HEK293 (cell line): ENCODE results near the gene CLDN10.

Experiments
- CTCF ChIA-PET: fragments of 350-600 bp; formaldehyde crosslinking; extraction: SDS; loops from one replicate; lab custom pipeline; 2021; ENCODE audit warnings: antibody characterized with exemption; lab: Yijun Ruan, JAX
- POLR2A ChIA-PET: fragments of 300-600 bp; formaldehyde crosslinking; extraction: SDS; loops from one replicate; lab custom pipeline; 2020; ENCODE audit warnings: antibody characterized with exemption, inconsistent platforms; lab: Yijun Ruan, JAX
- H3K27ac ChIP-seq: fragments of 200-500 bp; sonication (Bioruptor generic); 2 replicates; pipeline ENCODE4 v1.5.1; 2014; ENCODE audit warnings: low read depth, low read length, control low read depth, inconsistent platforms; ENCODE audit errors: extremely low read depth
- H3K36me3 ChIP-seq, 2 experiments: fragments of 200-500 bp in 1 of 2; sonication (Bioruptor generic) in 1 of 2; 1 replicate in 1 of 2; 2 replicates in 1 of 2; pipeline ENCODE4 v1.5.1; 2014 to 2017; ENCODE audit warnings: inconsistent platforms in 2 of 2, low read length in 2 of 2; ENCODE audit not compliant: control insufficient read depth in 2 of 2, insufficient read depth in 1 of 2
- H3K4me1 ChIP-seq: fragments of 200-500 bp; sonication (Bioruptor generic); 2 replicates; pipeline ENCODE4 v1.5.1; 2014; ENCODE audit warnings: mild to moderate bottlenecking, low read length, inconsistent platforms; ENCODE audit not compliant: control insufficient read depth, insufficient read depth
- H3K4me3 ChIP-seq: 2 replicates; pipeline ENCODE4 v1.5.1; 2011; ENCODE audit warnings: low read depth, mild to moderate bottlenecking, control low read depth, low read length, moderate library complexity
- H3K9me3 ChIP-seq: fragments of 200-500 bp; sonication (Bioruptor generic); 2 replicates; pipeline ENCODE4 v1.5.1; 2014; ENCODE audit warnings: low read depth, low read length, inconsistent platforms; ENCODE audit not compliant: control insufficient read depth, insufficient read depth
- BCL11A ChIP-seq: fragments of 450-650 bp; formaldehyde crosslinking; IDR thresholded peaks from 2 replicates; pipeline ENCODE4 v1.5.1; 2016; ENCODE audit warnings: low read depth, missing biosample characterization, missing genetic modification characterization
- BCL6B ChIP-seq: fragments of 450-650 bp; formaldehyde crosslinking; IDR thresholded peaks from 2 replicates; pipeline ENCODE4 v1.5.1; 2017; ENCODE audit warnings: missing biosample characterization, missing genetic modification characterization
- ELK4 ChIP-seq: IDR thresholded peaks from 2 replicates; pipeline ENCODE4 v1.6.1; 2011; ENCODE audit warnings: mild to moderate bottlenecking, low read depth, low read length, borderline replicate concordance
- GFI1B ChIP-seq: fragments of 450-650 bp; formaldehyde crosslinking; IDR thresholded peaks from 2 replicates; pipeline ENCODE4 v1.5.1; 2016; ENCODE audit warnings: missing biosample characterization, missing genetic modification characterization
- GLIS2 ChIP-seq: fragments of 450-650 bp; formaldehyde crosslinking; IDR thresholded peaks from 2 replicates; pipeline ENCODE4 v1.5.1; 2016; ENCODE audit warnings: missing biosample characterization, missing genetic modification characterization
- PRDM1 ChIP-seq: fragments of 450-650 bp; formaldehyde crosslinking; IDR thresholded peaks from 2 replicates; pipeline ENCODE4; 2016; ENCODE audit warnings: missing biosample characterization, missing genetic modification characterization
- ZNF157 ChIP-seq: fragments of 450-650 bp; formaldehyde crosslinking; IDR thresholded peaks from 2 replicates; pipeline ENCODE4 v1.5.1; 2016; ENCODE audit warnings: missing biosample characterization, missing genetic modification characterization
- ZNF202 ChIP-seq: fragments of 450-650 bp; formaldehyde crosslinking; IDR thresholded peaks from 2 replicates; pipeline ENCODE4 v1.5.1; 2016; ENCODE audit warnings: missing biosample characterization, missing genetic modification characterization, borderline replicate concordance
- ZNF248 ChIP-seq: fragments of 450-650 bp; formaldehyde crosslinking; IDR thresholded peaks from 2 replicates; pipeline ENCODE4 v1.5.1; 2017; ENCODE audit warnings: missing biosample characterization, missing genetic modification characterization
- ZNF391 ChIP-seq: fragments of 450-650 bp; formaldehyde crosslinking; IDR thresholded peaks from 2 replicates; pipeline ENCODE4 v1.5.1; 2016; ENCODE audit warnings: low read depth, missing biosample characterization, missing genetic modification characterization, borderline replicate concordance
- ZNF423 ChIP-seq: fragments of 450-650 bp; formaldehyde crosslinking; IDR thresholded peaks from 2 replicates; pipeline ENCODE4 v1.5.1; 2016; ENCODE audit warnings: missing biosample characterization, missing genetic modification characterization
- ZNF555 ChIP-seq: fragments of 450-650 bp; formaldehyde crosslinking; conservative IDR thresholded peaks from 2 replicates; pipeline ENCODE4 v1.5.1; 2017; ENCODE audit warnings: missing biosample characterization, mild to moderate bottlenecking, missing genetic modification characterization, inconsistent platforms
- ZNF654 ChIP-seq: fragments of 450-650 bp; formaldehyde crosslinking; IDR thresholded peaks from 2 replicates; pipeline ENCODE4 v1.5.1; 2016; ENCODE audit warnings: low read depth, missing biosample characterization, missing genetic modification characterization
- ZNF660 ChIP-seq: fragments of 450-650 bp; IDR thresholded peaks from 2 replicates; pipeline ENCODE4 v1.5.1; 2018; ENCODE audit warnings: missing biosample characterization, mild to moderate bottlenecking, missing genetic modification characterization
- ZSCAN30 ChIP-seq: fragments of 450-650 bp; IDR thresholded peaks from 2 replicates; pipeline ENCODE4 v1.5.1; 2018; ENCODE audit warnings: missing biosample characterization, mild to moderate bottlenecking, missing genetic modification characterization, moderate library complexity
- TF ChIP-seq, protein P1 (sequence below): fragments of 450-650 bp; formaldehyde crosslinking; IDR thresholded peaks from 2 replicates; pipeline ENCODE4; 2016; ENCODE audit warnings: missing biosample characterization, missing genetic modification characterization
- TF ChIP-seq, protein P2 (sequence below): fragments of 450-650 bp; formaldehyde crosslinking; IDR thresholded peaks from 2 replicates; pipeline ENCODE4 v1.5.1; 2016; ENCODE audit warnings: missing biosample characterization, missing genetic modification characterization

CLDN10 gene

GRCh38 chr13:95624020-95624419 lies 71.5 kb downstream of the CLDN10 start:
- H3K9me3 ChIP-seq, result no peaks in the 10 kb centered on the region
- H3K36me3 ChIP-seq, result peaks cover 62 to 87% of the 10 kb centered on the region in 2 experiments
- H3K4me1 ChIP-seq, result no peaks in the 10 kb centered on the region
- CTCF ChIA-PET, result interaction anchor here (0.6 to 8.0 kb wide), 21 partner anchors 8 to 453 kb away, joined by 3 to 90 read pairs (median 4); no protein-coding TSS in a partner anchor
- TF ChIP-seq ZNF654 (tag by site-specific recombination), result peak; percentile 56
- no peak for TF ChIP-seq GLIS2 (tag by site-specific recombination)
- TF ChIP-seq, protein P1, sequence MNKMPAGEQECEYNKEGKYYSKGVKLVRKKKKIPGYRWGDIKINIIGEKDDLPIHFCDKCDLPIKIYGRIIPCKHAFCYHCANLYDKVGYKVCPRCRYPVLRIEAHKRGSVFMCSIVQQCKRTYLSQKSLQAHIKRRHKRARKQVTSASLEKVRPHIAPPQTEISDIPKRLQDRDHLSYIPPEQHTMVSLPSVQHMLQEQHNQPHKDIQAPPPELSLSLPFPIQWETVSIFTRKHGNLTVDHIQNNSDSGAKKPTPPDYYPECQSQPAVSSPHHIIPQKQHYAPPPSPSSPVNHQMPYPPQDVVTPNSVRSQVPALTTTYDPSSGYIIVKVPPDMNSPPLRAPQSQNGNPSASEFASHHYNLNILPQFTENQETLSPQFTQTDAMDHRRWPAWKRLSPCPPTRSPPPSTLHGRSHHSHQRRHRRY, result no peak
- 0 out of 2 replicates have a peak, but pooled peaks have one; percentile 17 for TF ChIP-seq ZNF660 (tag by site-specific recombination)
- TF ChIP-seq ELK4, result no peak
- no peak for TF ChIP-seq BCL11A (tag by site-specific recombination)
- 0 out of 2 replicates have a peak, but pooled peaks have one; percentile 8 for TF ChIP-seq ZSCAN30 (tag by site-specific recombination)
- TF ChIP-seq PRDM1 (tag by site-specific recombination), result peak; percentile 55; the same call in 1 of the 2 replicates
- TF ChIP-seq BCL6B (tag by site-specific recombination), result peak; percentile 73
- TF ChIP-seq GFI1B (tag by site-specific recombination), result no peak
- no peak overlapping the region for H3K4me3 ChIP-seq
- no peak overlapping the region for H3K27ac ChIP-seq
- POLR2A ChIA-PET, result interaction anchor here (0.6 to 1.0 kb wide), 3 partner anchors 20 to 210 kb away, joined by 3 to 5 read pairs (median 3); partner anchors contain the start of gene DZIP1

DNA sequence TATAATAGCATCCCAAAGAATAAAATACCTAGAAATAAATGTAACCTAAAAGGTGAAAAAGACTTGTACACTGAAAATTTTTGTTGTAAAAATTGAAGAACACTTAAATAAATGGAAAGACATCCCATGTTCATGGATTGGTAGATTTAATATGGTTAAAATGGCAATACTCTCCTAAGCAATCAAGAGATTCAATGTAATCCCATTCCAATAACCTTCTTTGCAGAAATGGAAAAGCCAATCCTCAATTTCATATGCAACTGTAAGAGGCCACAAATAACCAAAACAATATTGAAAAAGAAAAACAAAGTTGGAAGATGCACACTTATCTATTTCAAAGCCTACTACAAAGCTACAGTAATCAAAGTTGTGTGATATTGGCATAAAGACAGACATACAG lies 74.2 kb downstream of the CLDN10 start:
- no peak overlapping the region for H3K27ac ChIP-seq
- POLR2A ChIA-PET, result no interaction called here
- H3K36me3 ChIP-seq, result peaks cover 63 to 87% of the 10 kb centered on the region in 2 experiments
- H3K4me1 ChIP-seq, result no peaks in the 10 kb centered on the region
- CTCF ChIA-PET, result no interaction called here
- H3K4me3 ChIP-seq, result no peak overlapping the region
- TF ChIP-seq, protein P2, sequence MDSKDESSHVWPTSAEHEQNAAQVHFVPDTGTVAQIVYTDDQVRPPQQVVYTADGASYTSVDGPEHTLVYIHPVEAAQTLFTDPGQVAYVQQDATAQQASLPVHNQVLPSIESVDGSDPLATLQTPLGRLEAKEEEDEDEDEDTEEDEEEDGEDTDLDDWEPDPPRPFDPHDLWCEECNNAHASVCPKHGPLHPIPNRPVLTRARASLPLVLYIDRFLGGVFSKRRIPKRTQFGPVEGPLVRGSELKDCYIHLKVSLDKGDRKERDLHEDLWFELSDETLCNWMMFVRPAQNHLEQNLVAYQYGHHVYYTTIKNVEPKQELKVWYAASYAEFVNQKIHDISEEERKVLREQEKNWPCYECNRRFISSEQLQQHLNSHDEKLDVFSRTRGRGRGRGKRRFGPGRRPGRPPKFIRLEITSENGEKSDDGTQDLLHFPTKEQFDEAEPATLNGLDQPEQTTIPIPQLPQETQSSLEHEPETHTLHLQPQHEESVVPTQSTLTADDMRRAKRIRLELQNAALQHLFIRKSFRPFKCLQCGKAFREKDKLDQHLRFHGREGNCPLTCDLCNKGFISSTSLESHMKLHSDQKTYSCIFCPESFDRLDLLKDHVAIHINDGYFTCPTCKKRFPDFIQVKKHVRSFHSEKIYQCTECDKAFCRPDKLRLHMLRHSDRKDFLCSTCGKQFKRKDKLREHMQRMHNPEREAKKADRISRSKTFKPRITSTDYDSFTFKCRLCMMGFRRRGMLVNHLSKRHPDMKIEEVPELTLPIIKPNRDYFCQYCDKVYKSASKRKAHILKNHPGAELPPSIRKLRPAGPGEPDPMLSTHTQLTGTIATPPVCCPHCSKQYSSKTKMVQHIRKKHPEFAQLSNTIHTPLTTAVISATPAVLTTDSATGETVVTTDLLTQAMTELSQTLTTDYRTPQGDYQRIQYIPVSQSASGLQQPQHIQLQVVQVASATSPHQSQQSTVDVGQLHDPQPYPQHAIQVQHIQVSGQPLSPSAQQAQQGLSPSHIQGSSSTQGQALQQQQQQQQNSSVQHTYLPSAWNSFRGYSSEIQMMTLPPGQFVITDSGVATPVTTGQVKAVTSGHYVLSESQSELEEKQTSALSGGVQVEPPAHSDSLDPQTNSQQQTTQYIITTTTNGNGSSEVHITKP, result no peak
- no peak for TF ChIP-seq ZNF391 (tag by site-specific recombination)
- TF ChIP-seq ZNF202 (tag by site-specific recombination), result no peak
- no peak for TF ChIP-seq ZNF423 (tag by site-specific recombination)
- peak; percentile 91 for TF ChIP-seq ZNF248 (tag by site-specific recombination)
- TF ChIP-seq ZNF157 (tag by site-specific recombination), result no peak
- no peak for TF ChIP-seq ZNF555 (tag by site-specific recombination)
- TF ChIP-seq ELK4, result no peak
- H3K9me3 ChIP-seq, result no peaks in the 10 kb centered on the region
